Body of pancreas (tissue), 4 donors: Measurements from ENCODE around the gene MESP1. TPM values are rescaled to one million over a fixed set of nuclear protein-coding genes. Genes with fewer than 3 reads are reported as not detected.
A peak's percentile ranks its signal among the peaks of the same experiment; 100 is the strongest.

ENCODE experiments used
- ATAC-seq: fragments of 150-250 bp; one replicate; pipeline ENCODE4 v1.9.1; 2016
- DNase-seq, 4 donors: peaks; one replicate each; pipeline ENCODE4 v3.0.0-alpha.2; 2019
- H3K27ac ChIP-seq, 4 donors: fragments of 200-600 bp; sonication (generic); 1 replicate in 3 of 4; 2 replicates in 1 of 4; pipeline versions ENCODE4 v1.5.1 to v1.6.1; 2016 to 2019; ENCODE audit warnings: mild to moderate bottlenecking in 1 of 4, mixed read lengths in 1 of 4, moderate library complexity in 1 of 4
- H3K27me3 ChIP-seq, 2 donors: fragments of 200-600 bp; sonication (generic); one replicate each; pipeline ENCODE4 v1.6.0; 2016; ENCODE audit warnings: mild to moderate bottlenecking in 1 of 2
- H3K36me3 ChIP-seq, 2 donors: fragments of 200-600 bp; sonication (generic); replicated peaks in 1 of 2; 2 replicates each; pipeline ENCODE4 v1.5.1; 2016; ENCODE audit warnings: low read depth in 2 of 2; ENCODE audit not compliant: insufficient read depth in 1 of 2
- H3K4me1 ChIP-seq: fragments of 200-600 bp; sonication (generic); one replicate; pipeline ENCODE4 v1.6.0; 2016
- H3K4me3 ChIP-seq, 2 donors: fragments of 200-600 bp; sonication (generic); 1 replicate in 1 of 2; 2 replicates in 1 of 2; pipeline ENCODE4 v1.5.1; 2016 to 2019
- H3K9me3 ChIP-seq, 3 donors: fragments of 200-600 bp; sonication (generic); 1 replicate in 2 of 3; 2 replicates in 1 of 3; pipeline ENCODE4 v1.5.1; 2016
- CTCF ChIP-seq, 7 experiments: fragments of 450-650 bp in 4 of 7; fragments of 200-600 bp in 3 of 7; sonication (generic) in 3 of 7; IDR thresholded peaks; one replicate each; pipeline ENCODE4 v1.5.1; 2016 to 2019; ENCODE audit warnings: antibody characterized with exemption in 7 of 7
- POLR2A ChIP-seq, 3 donors: fragments of 450-650 bp; IDR thresholded peaks; one replicate each; pipeline ENCODE4 v1.6.1; 2016; ENCODE audit warnings: antibody characterized with exemption in 3 of 3, mild to moderate bottlenecking in 2 of 3
- WGBS, 2 donors: methylation state at CpG; one replicate each; pipeline ENCODE4 v1.1.5; 2017; 5-methylcytosine and 5-hydroxymethylcytosine counted together
- intact Hi-C: fragments of 100-400 bp; cut with DNase I; formaldehyde crosslinking; loops from one replicate; pipeline ENCODE4 v1.15.1; 2023
- total RNA-seq, 2 donors: library from RNA; depleted of rRNA; stranded (reverse); fragments of >200 nt; gene quantifications; one replicate each; pipeline ENCODE4 v1.1.0, GENCODE V29; 2016

MESP1 gene
- total RNA-seq, 2 donors from 2014 or later: 2.1 to 4.3 TPM

GRCh38 chr15:89766357-89767311, 15.6 kb upstream of the MESP1 start:
- TF ChIP-seq CTCF (IDR thresholded peaks at IDR 0.05) (no peak), POLR2A (IDR thresholded peaks at IDR 0.05) (no peak)
- Histone ChIP-seq H3K36me3 (no peaks in the 10 kb centered on the region), H3K9me3 (no peaks in the 10 kb centered on the region), H3K27me3 (no peaks in the 10 kb centered on the region), H3K4me1 (peaks cover 55% of the 10 kb centered on the region), H3K4me3 (no peak overlapping the region), H3K27ac (peak overlapping the region; percentile 90 to 99 (median 95))
- ATAC-seq (peak; percentile 9), DNase-seq (peak; percentile 53 to 84 (median 62))
- intact Hi-C loops: no loop called here
- 49 to 54% methylated on average over 10 to 16 of the region's 16 CpGs for WGBS, 2 donors

GRCh38 chr15:89765694-89766093, 14.6 kb upstream of the MESP1 start:
- Histone ChIP-seq H3K36me3 (no peaks in the 10 kb centered on the region), H3K9me3 (no peaks in the 10 kb centered on the region), H3K27ac (peak overlapping the region; percentile 11 to 95 (median 92)), H3K4me1 (peaks cover 65% of the 10 kb centered on the region), H3K27me3 (no peaks in the 10 kb centered on the region), H3K4me3 (no peak overlapping the region)
- DNase-seq: no peak
- no peak for TF ChIP-seq CTCF (IDR thresholded peaks at IDR 0.05)
- WGBS, 2 donors: 0 to 40% methylated on average over 1 of the region's 1 CpG
- no peak for ATAC-seq
- intact Hi-C loops: no loop called here

- TF ChIP-seq POLR2A (IDR thresholded peaks at IDR 0.05) (no peak), CTCF (IDR thresholded peaks at IDR 0.05) (no peak)
- intact Hi-C loops: loop anchor here (5.0 kb wide), 2 partner anchors 115 to 405 kb away; no protein-coding TSS in a partner anchor
- Histone ChIP-seq H3K36me3 (no peaks in the 10 kb centered on the region), H3K4me1 (peaks cover 42% of the 10 kb centered on the region), H3K27me3 (no peaks in the 10 kb centered on the region), H3K4me3 (no peak overlapping the region), H3K27ac (peak overlapping the region; percentile 70 to 88 (median 80)), H3K9me3 (no peaks in the 10 kb centered on the region)
- DNase-seq: peak in 1 of 4 donors; percentile 47
- no peak for ATAC-seq
- WGBS, 2 donors: 56 to 65% methylated on average over 3 to 5 of the region's 5 CpGs
These were observed 10.9 kb upstream of the MESP1 start for GRCh38 chr15:89761929-89762328.

GRCh38 chr15:89761009-89761831, 10.2 kb upstream of the MESP1 start:
- WGBS, 2 donors: 49 to 54% methylated on average over 13 to 18 of the region's 18 CpGs
- no peaks in the 10 kb centered on the region for H3K36me3 ChIP-seq
- TF ChIP-seq CTCF (IDR thresholded peaks at IDR 0.05) (peak in 1 of 7 experiments; percentile 4), POLR2A (IDR thresholded peaks at IDR 0.05) (peak in 2 of 3 donors; percentile 17 to 28)
- H3K27ac ChIP-seq: peak overlapping the region; percentile 70 to 88 (median 80)
- H3K4me3 ChIP-seq: no peak overlapping the region
- peaks cover 42% of the 10 kb centered on the region for H3K4me1 ChIP-seq
- H3K9me3 ChIP-seq: no peaks in the 10 kb centered on the region
- peak; percentile 85 for ATAC-seq
- DNase-seq: peak; percentile 77 to 89 (median 81)
- intact Hi-C loops: loop anchor here (5.0 kb wide), 2 partner anchors 116 to 406 kb away; no protein-coding TSS in a partner anchor
- H3K27me3 ChIP-seq: no peaks in the 10 kb centered on the region
